ENCODE measurements around the gene PIK3R1. TPM values are rescaled to one million over a fixed set of nuclear protein-coding genes. Genes with fewer than 3 reads are reported as not detected.

PIK3R1 gene
- total RNA-seq, 4 donors from 2014 or later: 69.3 to 113 (median 87.5) TPM

DNA sequence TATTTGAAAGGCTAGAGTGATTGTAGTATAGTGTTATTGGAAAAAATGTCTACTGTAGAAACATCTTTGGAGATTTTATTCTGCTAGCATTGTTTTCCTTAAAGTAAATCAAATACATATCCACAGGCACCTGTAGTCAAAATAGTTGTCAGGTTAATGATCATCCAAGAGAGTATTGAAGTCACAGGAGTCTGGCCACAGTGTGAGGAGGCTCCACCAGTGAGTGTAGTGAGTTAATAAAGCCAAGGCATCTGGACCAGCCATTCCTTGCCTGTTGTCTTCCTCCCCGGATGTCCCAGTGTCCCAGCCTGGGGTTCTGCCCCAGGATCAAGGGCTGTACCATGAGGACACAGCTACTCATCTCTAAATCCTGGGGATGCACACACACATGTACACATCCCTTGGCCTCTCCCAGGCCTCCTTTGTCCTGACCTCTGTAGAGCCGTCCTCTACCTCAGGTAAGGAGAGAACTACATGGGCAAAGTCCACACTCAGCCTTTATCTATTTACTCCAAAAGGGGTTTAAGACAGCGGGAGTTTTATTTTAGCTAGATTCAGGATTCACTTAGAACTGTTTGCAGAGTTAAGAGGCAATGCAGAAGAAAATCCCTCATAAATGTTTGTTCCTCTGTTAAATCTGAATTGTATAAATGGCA, 3.7 kb downstream of the PIK3R1 start:
- H3K4me3 ChIP-seq: peak overlapping the region in 2 of 4 donors; percentile 85 to 96
- TF ChIP-seq CTCF (IDR thresholded peaks at IDR 0.05) (no peak), POLR2A (IDR thresholded peaks at IDR 0.05) (no peak)
- no peaks in the 10 kb centered on the region for H3K27me3 ChIP-seq
- H3K9me3 ChIP-seq: no peaks in the 10 kb centered on the region
- H3K4me1 ChIP-seq: peaks cover 0 to 53% (median 4%) of the 10 kb centered on the region in 4 donors
- H3K27ac ChIP-seq: peak overlapping the region in 1 of 4 donors; percentile 51
- H3K36me3 ChIP-seq: peaks cover 0 to 8% (median 0%) of the 10 kb centered on the region in 3 donors
- no peak for DNase-seq

- Histone ChIP-seq H3K36me3 (peaks cover 0 to 8% (median 0%) of the 10 kb centered on the region in 3 donors), H3K4me3 (peak overlapping the region in 1 of 4 donors; percentile 4), H3K27me3 (no peaks in the 10 kb centered on the region), H3K9me3 (no peaks in the 10 kb centered on the region), H3K4me1 (peaks cover 0 to 60% (median 6%) of the 10 kb centered on the region in 4 donors), H3K27ac (no peak overlapping the region)
- peak in 1 of 3 donors; percentile 50 for DNase-seq
- TF ChIP-seq CTCF (IDR thresholded peaks at IDR 0.05) (no peak), POLR2A (IDR thresholded peaks at IDR 0.05) (no peak)
Measured at GRCh38 chr5:68220260-68220659, 4.7 kb downstream of the PIK3R1 start.

DNA sequence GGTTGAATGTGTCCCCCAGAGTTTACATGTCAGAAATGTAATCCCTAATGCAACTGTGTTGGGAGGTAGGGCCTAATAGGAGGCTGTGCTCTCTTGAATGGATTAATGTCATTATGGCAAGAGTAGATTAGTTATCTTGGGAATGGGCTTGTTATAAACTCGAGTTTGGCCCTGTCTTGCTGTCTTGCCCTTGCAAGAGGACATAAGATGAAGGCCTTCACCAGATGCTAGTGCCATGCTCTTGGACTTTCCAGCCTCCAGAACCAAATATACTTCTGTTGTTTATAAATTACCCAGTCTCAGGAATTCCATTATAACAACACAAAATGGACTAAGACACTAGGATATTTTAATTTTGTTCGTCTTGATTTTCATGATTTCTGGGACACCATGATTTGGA, 5.4 kb downstream of the PIK3R1 start:
- peaks cover 0 to 66% (median 6%) of the 10 kb centered on the region in 4 donors for H3K4me1 ChIP-seq
- DNase-seq: no peak
- peaks cover 0 to 8% (median 0%) of the 10 kb centered on the region in 3 donors for H3K36me3 ChIP-seq
- no peaks in the 10 kb centered on the region for H3K27me3 ChIP-seq
- no peaks in the 10 kb centered on the region for H3K9me3 ChIP-seq
- no peak overlapping the region for H3K27ac ChIP-seq
- no peak overlapping the region for H3K4me3 ChIP-seq
- TF ChIP-seq CTCF (IDR thresholded peaks at IDR 0.05) (no peak), POLR2A (IDR thresholded peaks at IDR 0.05) (no peak)

- no peaks in the 10 kb centered on the region for H3K27me3 ChIP-seq
- no peaks in the 10 kb centered on the region for H3K9me3 ChIP-seq
- TF ChIP-seq POLR2A (IDR thresholded peaks at IDR 0.05): no peak
- no peak for TF ChIP-seq CTCF (IDR thresholded peaks at IDR 0.05)
- DNase-seq: no peak
- peaks cover 0 to 13% (median 0%) of the 10 kb centered on the region in 3 donors for H3K36me3 ChIP-seq
- peaks cover 0 to 72% (median 8%) of the 10 kb centered on the region in 4 donors for H3K4me1 ChIP-seq
- H3K27ac ChIP-seq: no peak overlapping the region
- H3K4me3 ChIP-seq: no peak overlapping the region
Measured at GRCh38 chr5:68221488-68221887, 5.9 kb downstream of the PIK3R1 start.

GRCh38 chr5:68222310-68222709, 6.8 kb downstream of the PIK3R1 start:
- DNase-seq: no peak
- Histone ChIP-seq H3K27me3 (no peaks in the 10 kb centered on the region), H3K9me3 (no peaks in the 10 kb centered on the region), H3K36me3 (peaks cover 0 to 21% (median 0%) of the 10 kb centered on the region in 3 donors), H3K4me3 (no peak overlapping the region), H3K4me1 (peaks cover 0 to 80% (median 8%) of the 10 kb centered on the region in 4 donors), H3K27ac (no peak overlapping the region)
- TF ChIP-seq CTCF (IDR thresholded peaks at IDR 0.05) (no peak), POLR2A (IDR thresholded peaks at IDR 0.05) (no peak)

Measured in Peyer's patch (tissue), 4 donors.